Stromal cell of bone marrow (primary cell): ENCODE data around the gene NOTCH4.
"Not testable (repeated sequence)": the region's sequence is repeated elsewhere in the genome, so short reads cannot be mapped to it uniquely, and the experiment has no call there.

Source experiments
- DNase-seq: peaks from one replicate; pipeline ENCODE4 v3.0.0-alpha.2; 2012; ENCODE audit warnings: low read depth

The NOTCH4 gene

GRCh38 chr6:32193096-32193495 lies 30.8 kb downstream of the NOTCH4 start:
- not testable (repeated sequence) for DNase-seq

- DNase-seq, result no peak
Measured at GRCh38 chr6:32192608-32193039, 31.2 kb downstream of the NOTCH4 start, which contains the start of gene GPSM3. GPSM3 (minus strand) TSS chr6:32192643; CDS start chr6:32192513, 130 bp downstream.

- no peak for DNase-seq
Measured at GRCh38 chr6:32191696-32192607, 31.9 kb downstream of the NOTCH4 start.

GRCh38 chr6:32190911-32191677 lies 32.8 kb downstream of the NOTCH4 start:
- DNase-seq, result no peak

GRCh38 chr6:32190054-32190851 lies 33.6 kb downstream of the NOTCH4 start, which contains the start of gene PBX2:
PBX2 (minus strand) TSS chr6:32190202; CDS start chr6:32189915, 287 bp downstream.
- peak; percentile 84 for DNase-seq

- no peak for DNase-seq
Measured at GRCh38 chr6:32189742-32190053, 34.2 kb downstream of the NOTCH4 start.

- no peak for DNase-seq
Measured at GRCh38 chr6:32189069-32189741, 34.7 kb downstream of the NOTCH4 start.

GRCh38 chr6:32188381-32189068 lies 35.3 kb downstream of the NOTCH4 start:
- no peak for DNase-seq

GRCh38 chr6:32187725-32188380 lies 36.0 kb downstream of the NOTCH4 start:
- DNase-seq, result not testable (repeated sequence)

- no peak for DNase-seq
Measured at GRCh38 chr6:32187009-32187709, 36.7 kb downstream of the NOTCH4 start.

GRCh38 chr6:32186151-32186840 lies 37.6 kb downstream of the NOTCH4 start:
- not testable (repeated sequence) for DNase-seq

GRCh38 chr6:32185681-32186131 lies 38.2 kb downstream of the NOTCH4 start:
- peak; percentile 87 for DNase-seq

GRCh38 chr6:32184084-32184640 lies 39.7 kb downstream of the NOTCH4 start, which contains the start of gene AGER:
AGER (minus strand) TSS chr6:32184253; CDS start chr6:32184222, 31 bp downstream.
- no peak for DNase-seq

- DNase-seq, result no peak
Measured at GRCh38 chr6:32183483-32184083, 40.3 kb downstream of the NOTCH4 start.

- no peak for DNase-seq
Measured at GRCh38 chr6:32183030-32183429, 40.8 kb downstream of the NOTCH4 start.

GRCh38 chr6:32182555-32182981 lies 41.3 kb downstream of the NOTCH4 start:
- DNase-seq, result no peak

GRCh38 chr6:32181915-32182529 lies 41.8 kb downstream of the NOTCH4 start:
- no peak for DNase-seq
